SK-N-SH treated with all-trans-retinoic acid at 6 μM for 48 hours (cell line): ENCODE data around the gene ZNF774.

Experiments used
- ATAC-seq: fragments of 200-7000 bp; cut with Tn5 transposase; 3 replicates; pipeline ENCODE4 v1.9.1; 2020; ENCODE audit warnings: mild to moderate bottlenecking, moderate library complexity
- ARNTL ChIP-seq: fragments of 450-650 bp; formaldehyde crosslinking; IDR thresholded peaks from 2 replicates; pipeline ENCODE4 v1.5.0; 2020; ENCODE audit warnings: low read depth, mild to moderate bottlenecking, moderate library complexity, borderline replicate concordance
- BACH2 ChIP-seq: fragments of 250-450 bp; sonication (Bioruptor Pico); IDR thresholded peaks from 2 replicates; pipeline ENCODE4 v1.9.0; 2021; ENCODE audit warnings: mild to moderate bottlenecking, borderline replicate concordance
- CREB5 ChIP-seq: fragments of 250-450 bp; sonication (Bioruptor Pico); IDR thresholded peaks from 2 replicates; pipeline ENCODE4 v1.5.1; 2020; ENCODE audit warnings: low read depth, mild to moderate bottlenecking, moderate library complexity
- CSDC2 ChIP-seq: fragments of 250-450 bp; sonication (Bioruptor Pico); IDR thresholded peaks from 2 replicates; pipeline ENCODE4 v1.5.0; 2020; ENCODE audit warnings: mild to moderate bottlenecking, moderate library complexity
- ESRRG ChIP-seq: fragments of 250-450 bp; sonication (Bioruptor Pico); IDR thresholded peaks from 2 replicates; pipeline ENCODE4 v1.6.1; 2021; ENCODE audit warnings: mild to moderate bottlenecking
- GLIS3 ChIP-seq: fragments of 250-450 bp; sonication (Bioruptor Pico); IDR thresholded peaks from 2 replicates; pipeline ENCODE4 v1.5.0; 2020; ENCODE audit warnings: mild to moderate bottlenecking, moderate library complexity
- ISL1 ChIP-seq: fragments of 250-450 bp; sonication (Bioruptor Pico); IDR thresholded peaks from 2 replicates; pipeline ENCODE4 v2.1.2; 2022; ENCODE audit warnings: mild to moderate bottlenecking, moderate library complexity
- OSR1 ChIP-seq: fragments of 250-450 bp; sonication (Bioruptor Pico); IDR thresholded peaks from 2 replicates; pipeline ENCODE4 v1.8.0; 2022; ENCODE audit warnings: moderate library complexity, mild to moderate bottlenecking, inconsistent platforms
- PATZ1 ChIP-seq: fragments of 250-450 bp; sonication (Bioruptor Pico); IDR thresholded peaks from 2 replicates; pipeline ENCODE4 v1.8.0; 2020; ENCODE audit warnings: mild to moderate bottlenecking, moderate library complexity, borderline replicate concordance
- PPARA ChIP-seq: fragments of 250-450 bp; sonication (Bioruptor Pico); IDR thresholded peaks from 2 replicates; pipeline ENCODE4 v1.5.0; 2020; ENCODE audit warnings: mild to moderate bottlenecking, borderline replicate concordance
- RARB ChIP-seq: fragments of 250-450 bp; sonication (Bioruptor Pico); IDR thresholded peaks from 2 replicates; pipeline ENCODE4 v1.8.0; 2021; ENCODE audit warnings: mild to moderate bottlenecking, moderate library complexity
- SNAI2 ChIP-seq: fragments of 250-450 bp; sonication (Bioruptor Pico); IDR thresholded peaks from 2 replicates; pipeline ENCODE4 v1.5.0; 2020; ENCODE audit warnings: mild to moderate bottlenecking, moderate library complexity
- TCF4 ChIP-seq: fragments of 250-450 bp; sonication (Bioruptor Pico); IDR thresholded peaks from 2 replicates; pipeline ENCODE4 v1.8.0; 2021; ENCODE audit warnings: mild to moderate bottlenecking, moderate library complexity, borderline replicate concordance
- TOX ChIP-seq: fragments of 250-450 bp; sonication (Bioruptor Pico); IDR thresholded peaks from 2 replicates; pipeline ENCODE4 v1.8.0; 2021; ENCODE audit warnings: mild to moderate bottlenecking, moderate library complexity, borderline replicate concordance
- ZC3H10 ChIP-seq: fragments of 250-450 bp; sonication (Bioruptor Pico); IDR thresholded peaks from 2 replicates; pipeline ENCODE4 v1.5.1; 2021; ENCODE audit warnings: mild to moderate bottlenecking, moderate library complexity
- ZFP3 ChIP-seq: fragments of 250-450 bp; sonication (Bioruptor Pico); IDR thresholded peaks from 2 replicates; pipeline ENCODE4 v1.5.0; 2020; ENCODE audit warnings: mild to moderate bottlenecking, moderate library complexity
- ZFP30 ChIP-seq: fragments of 450-650 bp; formaldehyde crosslinking; IDR thresholded peaks from 2 replicates; pipeline ENCODE4 v1.5.0; 2022; ENCODE audit warnings: mild to moderate bottlenecking, moderate library complexity
- ZNF70 ChIP-seq: fragments of 450-650 bp; formaldehyde crosslinking; IDR thresholded peaks from 2 replicates; pipeline ENCODE4 v1.5.0; 2020; ENCODE audit warnings: mild to moderate bottlenecking, moderate library complexity
- ZNF8 ChIP-seq: fragments of 450-650 bp; formaldehyde crosslinking; IDR thresholded peaks from 2 replicates; pipeline ENCODE4 v1.5.0; 2020; ENCODE audit warnings: mild to moderate bottlenecking, moderate library complexity
- TF ChIP-seq, protein P1 (sequence below): fragments of 250-450 bp; sonication (Bioruptor Pico); IDR thresholded peaks from 2 replicates; pipeline ENCODE4 v1.5.1; 2021; ENCODE audit warnings: mild to moderate bottlenecking, moderate library complexity
- TF ChIP-seq, protein P2 (sequence below): fragments of 250-450 bp; sonication (Bioruptor Pico); IDR thresholded peaks from 2 replicates; pipeline ENCODE4 v1.5.0; 2020; ENCODE audit warnings: mild to moderate bottlenecking, moderate library complexity

ZNF774 gene

GRCh38 chr15:90334304-90334731 lies 17.8 kb upstream of the ZNF774 start:
- no peak for ATAC-seq
- TF ChIP-seq CREB5 (CRISPR knock-in tag) (no peak), OSR1 (CRISPR knock-in tag) (no peak), TOX (CRISPR knock-in tag) (no peak), ISL1 (CRISPR knock-in tag) (no peak), ZNF70 (CRISPR knock-in tag) (no peak), PATZ1 (CRISPR knock-in tag) (no peak), PPARA (no peak), ZFP30 (CRISPR knock-in tag) (no peak), GLIS3 (CRISPR knock-in tag) (no peak), BACH2 (CRISPR knock-in tag) (no peak), ZC3H10 (no peak), CSDC2 (no peak), RARB (CRISPR knock-in tag) (no peak), ESRRG (no peak), ZNF8 (no peak)
- TF ChIP-seq, protein P1, sequence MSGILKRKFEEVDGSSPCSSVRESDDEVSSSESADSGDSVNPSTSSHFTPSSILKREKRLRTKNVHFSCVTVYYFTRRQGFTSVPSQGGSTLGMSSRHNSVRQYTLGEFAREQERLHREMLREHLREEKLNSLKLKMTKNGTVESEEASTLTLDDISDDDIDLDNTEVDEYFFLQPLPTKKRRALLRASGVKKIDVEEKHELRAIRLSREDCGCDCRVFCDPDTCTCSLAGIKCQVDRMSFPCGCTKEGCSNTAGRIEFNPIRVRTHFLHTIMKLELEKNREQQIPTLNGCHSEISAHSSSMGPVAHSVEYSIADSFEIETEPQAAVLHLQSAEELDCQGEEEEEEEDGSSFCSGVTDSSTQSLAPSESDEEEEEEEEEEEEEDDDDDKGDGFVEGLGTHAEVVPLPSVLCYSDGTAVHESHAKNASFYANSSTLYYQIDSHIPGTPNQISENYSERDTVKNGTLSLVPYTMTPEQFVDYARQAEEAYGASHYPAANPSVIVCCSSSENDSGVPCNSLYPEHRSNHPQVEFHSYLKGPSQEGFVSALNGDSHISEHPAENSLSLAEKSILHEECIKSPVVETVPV (CRISPR knock-in tag): no peak
- TF ChIP-seq, protein P2, sequence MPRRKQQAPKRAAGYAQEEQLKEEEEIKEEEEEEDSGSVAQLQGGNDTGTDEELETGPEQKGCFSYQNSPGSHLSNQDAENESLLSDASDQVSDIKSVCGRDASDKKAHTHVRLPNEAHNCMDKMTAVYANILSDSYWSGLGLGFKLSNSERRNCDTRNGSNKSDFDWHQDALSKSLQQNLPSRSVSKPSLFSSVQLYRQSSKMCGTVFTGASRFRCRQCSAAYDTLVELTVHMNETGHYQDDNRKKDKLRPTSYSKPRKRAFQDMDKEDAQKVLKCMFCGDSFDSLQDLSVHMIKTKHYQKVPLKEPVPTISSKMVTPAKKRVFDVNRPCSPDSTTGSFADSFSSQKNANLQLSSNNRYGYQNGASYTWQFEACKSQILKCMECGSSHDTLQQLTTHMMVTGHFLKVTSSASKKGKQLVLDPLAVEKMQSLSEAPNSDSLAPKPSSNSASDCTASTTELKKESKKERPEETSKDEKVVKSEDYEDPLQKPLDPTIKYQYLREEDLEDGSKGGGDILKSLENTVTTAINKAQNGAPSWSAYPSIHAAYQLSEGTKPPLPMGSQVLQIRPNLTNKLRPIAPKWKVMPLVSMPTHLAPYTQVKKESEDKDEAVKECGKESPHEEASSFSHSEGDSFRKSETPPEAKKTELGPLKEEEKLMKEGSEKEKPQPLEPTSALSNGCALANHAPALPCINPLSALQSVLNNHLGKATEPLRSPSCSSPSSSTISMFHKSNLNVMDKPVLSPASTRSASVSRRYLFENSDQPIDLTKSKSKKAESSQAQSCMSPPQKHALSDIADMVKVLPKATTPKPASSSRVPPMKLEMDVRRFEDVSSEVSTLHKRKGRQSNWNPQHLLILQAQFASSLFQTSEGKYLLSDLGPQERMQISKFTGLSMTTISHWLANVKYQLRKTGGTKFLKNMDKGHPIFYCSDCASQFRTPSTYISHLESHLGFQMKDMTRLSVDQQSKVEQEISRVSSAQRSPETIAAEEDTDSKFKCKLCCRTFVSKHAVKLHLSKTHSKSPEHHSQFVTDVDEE: no peak

DNA sequence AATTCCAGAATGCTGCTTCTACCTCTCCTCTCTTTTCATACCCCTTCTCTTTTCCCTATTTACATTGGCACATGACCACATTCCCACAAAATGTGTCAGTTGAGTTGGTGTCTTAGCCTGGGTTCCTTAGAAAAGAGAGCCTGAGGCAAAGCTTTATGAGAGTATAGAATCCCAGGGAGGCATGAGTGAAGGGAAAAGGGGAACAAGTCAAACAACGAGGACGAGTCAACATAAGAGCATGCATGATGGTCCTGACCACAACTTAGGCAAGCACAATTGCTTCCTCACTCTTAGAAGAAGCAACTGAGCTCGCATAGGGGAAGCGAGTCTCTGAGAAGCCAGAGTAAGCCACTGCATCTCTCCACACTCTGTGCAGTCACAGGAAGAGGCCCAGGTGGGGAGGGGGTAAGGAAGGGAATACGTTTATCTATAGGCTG lies 15.4 kb upstream of the ZNF774 start:
- ATAC-seq: no peak
- TF ChIP-seq, protein P1 (CRISPR knock-in tag): no peak
- TF ChIP-seq ZFP30 (CRISPR knock-in tag) (no peak), TCF4 (CRISPR knock-in tag) (no peak), BACH2 (CRISPR knock-in tag) (no peak), ZNF70 (CRISPR knock-in tag) (no peak), SNAI2 (no peak)
- TF ChIP-seq, protein P2: no peak

DNA sequence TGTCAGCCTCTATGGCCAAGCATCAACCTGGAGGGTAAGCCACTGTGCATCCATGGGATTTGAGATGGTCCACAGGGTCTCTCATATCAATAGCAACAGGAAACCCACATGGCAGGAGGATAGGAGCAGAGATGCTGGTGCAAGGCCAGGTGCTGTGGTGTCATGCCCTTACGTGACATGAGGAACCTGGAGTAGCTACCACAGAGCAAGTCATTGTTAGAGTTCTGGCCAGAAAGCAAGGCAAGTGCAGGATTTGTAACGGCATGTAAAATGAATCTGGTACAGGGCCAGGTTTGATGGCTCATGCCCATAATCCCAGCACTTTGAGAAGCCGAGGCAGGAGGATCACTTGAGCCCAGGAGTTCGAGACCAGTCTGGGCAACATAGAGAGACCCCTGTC lies 14.8 kb upstream of the ZNF774 start:
- ATAC-seq: no peak
- no peak for TF ChIP-seq CREB5 (CRISPR knock-in tag)
- TF ChIP-seq ZFP3 (CRISPR knock-in tag): no peak
- no peak for TF ChIP-seq ZC3H10
- TF ChIP-seq CSDC2: no peak
- TF ChIP-seq ARNTL (CRISPR knock-in tag): no peak
- TF ChIP-seq PPARA: no peak
- TF ChIP-seq TOX (CRISPR knock-in tag): no peak
- TF ChIP-seq ZNF8: no peak
- no peak for TF ChIP-seq ZNF70 (CRISPR knock-in tag)
- no peak for TF ChIP-seq ZFP30 (CRISPR knock-in tag)
- TF ChIP-seq, protein P1 (CRISPR knock-in tag): no peak
